Adrenal gland (tissue), 12 donors: ENCODE results near the gene SIRPA. TPM values are rescaled to one million over a fixed set of nuclear protein-coding genes. Genes with fewer than 3 reads are reported as not detected.

Experiments
- DNase-seq, 7 donors: peaks; one replicate each; pipeline ENCODE4 v3.0.0-alpha.2; 2019 to 2020
- H3K27ac ChIP-seq, 5 donors: fragments of 200-600 bp; sonication (generic) in 4 of 5; 1 replicate in 3 of 5; 2 replicates in 2 of 5; pipeline versions ENCODE4 v1.5.1 to v1.8.0; 2016 to 2020; ENCODE audit warnings: mild to moderate bottlenecking in 1 of 5
- H3K27me3 ChIP-seq: fragments of 200-600 bp; 2 replicates; pipeline ENCODE4 v1.8.0; 2021
- H3K36me3 ChIP-seq, 2 donors: fragments of 200-600 bp; replicated peaks in 1 of 2; 1 replicate in 1 of 2; 2 replicates in 1 of 2; pipeline versions ENCODE4 v1.5.1 to v1.8.0; 2018 to 2022
- H3K4me1 ChIP-seq, 2 donors: fragments of 200-600 bp; replicated peaks in 1 of 2; 1 replicate in 1 of 2; 2 replicates in 1 of 2; pipeline versions ENCODE4 v1.5.1 to v1.8.0; 2018 to 2021
- H3K4me3 ChIP-seq, 4 donors: fragments of 200-600 bp; sonication (generic) in 3 of 4; one replicate each; pipeline ENCODE4 v1.5.1; 2016 to 2018
- H3K9me3 ChIP-seq, 3 donors: fragments of 200-600 bp; sonication (generic) in 1 of 3; replicated peaks in 1 of 3; 1 replicate in 2 of 3; 2 replicates in 1 of 3; pipeline versions ENCODE4 v1.5.1 to v1.8.0; 2016 to 2021
- CTCF ChIP-seq, 6 experiments: fragments of 450-650 bp in 4 of 6; fragments of 200-600 bp in 2 of 6; sonication (generic) in 1 of 6; IDR thresholded peaks; 1 replicate in 5 of 6; 2 replicates in 1 of 6; pipeline versions ENCODE4 v1.5.1 to v1.8.0; 2016 to 2021; ENCODE audit warnings: antibody characterized with exemption in 6 of 6, mild to moderate bottlenecking in 2 of 6, moderate library complexity in 1 of 6
- POLR2A ChIP-seq, 2 donors: fragments of 450-650 bp; IDR thresholded peaks; one replicate each; pipeline ENCODE4 v1.6.1; 2017; ENCODE audit warnings: antibody characterized with exemption in 2 of 2, mild to moderate bottlenecking in 2 of 2, moderate library complexity in 1 of 2
- WGBS, 4 donors: extraction: QIAGEN DNeasy Blood & Tissue Kit in 2 of 4; methylation state at CpG; one replicate each; pipeline versions ENCODE4 v1.1.5 to v1.1.7; 2013 to 2017; 5-methylcytosine and 5-hydroxymethylcytosine counted together
- intact Hi-C, 2 donors: fragments of 100-400 bp; cut with DNase I; formaldehyde crosslinking; loops; one replicate each; pipeline versions ENCODE4 v1.14.1 to v1.15.0; 2022 to 2023
- polyA plus RNA-seq, 3 donors: library from polyadenylated mRNA; stranded (reverse); fragments of 200-250 nt in 2 of 3; fragments of 350-450 nt in 1 of 3; fragmentation: Illumina TruSeq in 1 of 3; extraction: RNeasy Lipid Tissue Mini Kit (QIAGEN cat#74804) in 1 of 3; gene quantifications; one replicate each; pipeline ENCODE4 v1.2.3, GENCODE V29; 2013 to 2014
- total RNA-seq, 9 donors: library from RNA; depleted of rRNA in 4 of 9; stranded (reverse); fragments of >200 nt in 4 of 9; fragments of 120-200 nt in 1 of 9; fragmentation: NEBNext Ultra II Directional in 1 of 9; extraction: Animal tissue kit (Norgen Biotek cat#: 25700) in 1 of 9; gene quantifications; one replicate each; pipeline versions ENCODE4 v1.1.0 to v1.2.4, GENCODE V29; 2013 to 2023
- donor health status: healthy with polysubstance abuse.
- donor health status: Bipolar disorder and iron deficiency.
- donor health status: DM: yes; HTN: yes; CAD: no.
- donor health status: DM: no; HTN: no; CAD: no.
- donor health status: DM: no; HTN: no; CAD: no.
- donor health status: DM: yes; HTN: yes; CAD: no.

SIRPA gene
- total and polyA plus RNA-seq, 12 donors: 22.2 to 102 (median 71.1) TPM

GRCh38 chr20:1951436-1952115 is 56.4 kb downstream of the SIRPA start:
- peak in 1 of 7 donors; percentile 41 for DNase-seq
- intact Hi-C loops: no loop called here
- Histone ChIP-seq H3K4me1 (peaks cover 4 to 17% of the 10 kb centered on the region in 2 donors), H3K4me3 (no peak overlapping the region), H3K27ac (no peak overlapping the region), H3K27me3 (no peaks in the 10 kb centered on the region), H3K9me3 (no peaks in the 10 kb centered on the region), H3K36me3 (no peaks in the 10 kb centered on the region)
- 84 to 90% (median 86%) methylated on average over 11 of the region's 11 CpGs for WGBS, 4 donors
- TF ChIP-seq POLR2A (IDR thresholded peaks at IDR 0.05) (no peak), CTCF (IDR thresholded peaks at IDR 0.05) (no peak)

- H3K27ac ChIP-seq: no peak overlapping the region
- WGBS, 4 donors: 73 to 88% (median 82%) methylated on average over 6 of the region's 6 CpGs
- no peak overlapping the region for H3K4me3 ChIP-seq
- H3K36me3 ChIP-seq: no peaks in the 10 kb centered on the region
- peak in 2 of 7 donors; percentile 3 to 25 for DNase-seq
- H3K9me3 ChIP-seq: no peaks in the 10 kb centered on the region
- H3K4me1 ChIP-seq: peaks cover 4 to 17% of the 10 kb centered on the region in 2 donors
- intact Hi-C loops: no loop called here
- H3K27me3 ChIP-seq: no peaks in the 10 kb centered on the region
- TF ChIP-seq CTCF (IDR thresholded peaks at IDR 0.05) (no peak), POLR2A (IDR thresholded peaks at IDR 0.05) (no peak)
Observed at GRCh38 chr20:1952737-1953530, 57.7 kb downstream of the SIRPA start.

- Histone ChIP-seq H3K27ac (no peak overlapping the region), H3K36me3 (no peaks in the 10 kb centered on the region), H3K4me3 (no peak overlapping the region), H3K27me3 (no peaks in the 10 kb centered on the region), H3K4me1 (peaks cover 4 to 17% of the 10 kb centered on the region in 2 donors), H3K9me3 (no peaks in the 10 kb centered on the region)
- TF ChIP-seq POLR2A (IDR thresholded peaks at IDR 0.05) (no peak), CTCF (IDR thresholded peaks at IDR 0.05) (no peak)
- peak in 1 of 7 donors; percentile 35 for DNase-seq
- 90 to 94% (median 91%) methylated on average over 4 to 5 of the region's 5 CpGs for WGBS, 4 donors
- intact Hi-C loops: no loop called here
Observed at GRCh38 chr20:1953621-1954020, 58.4 kb downstream of the SIRPA start.

- intact Hi-C loops: no loop called here
- 38 to 47% (median 39%) methylated on average over 8 of the region's 8 CpGs for WGBS, 4 donors
- peak in 1 of 7 donors; percentile 39 for DNase-seq
Observed at GRCh38 chr20:1955217-1955616, 60.0 kb downstream of the SIRPA start.

More at GRCh38 chr20:1955217-1955616, 60.0 kb downstream of the SIRPA start:
- H3K4me3 ChIP-seq: no peak overlapping the region
- H3K36me3 ChIP-seq: no peaks in the 10 kb centered on the region
- peaks cover 4 to 7% of the 10 kb centered on the region in 2 donors for H3K4me1 ChIP-seq
- TF ChIP-seq POLR2A (IDR thresholded peaks at IDR 0.05) (no peak), CTCF (IDR thresholded peaks at IDR 0.05) (no peak)
- H3K27ac ChIP-seq: no peak overlapping the region
- H3K27me3 ChIP-seq: no peaks in the 10 kb centered on the region
- no peaks in the 10 kb centered on the region for H3K9me3 ChIP-seq
